ENCODE results near the gene PLPP2. TPM values are rescaled to one million over a fixed set of nuclear protein-coding genes. Genes with fewer than 3 reads are reported as not detected.

PLPP2 gene
- total and polyA plus RNA-seq, 9 of the 15 experiments (the other 6 are each of a cell fraction or from before 2014, with no cell fraction given), result 0.51 to 4.4 (median 2.2) TPM; not detected in 1

DNA sequence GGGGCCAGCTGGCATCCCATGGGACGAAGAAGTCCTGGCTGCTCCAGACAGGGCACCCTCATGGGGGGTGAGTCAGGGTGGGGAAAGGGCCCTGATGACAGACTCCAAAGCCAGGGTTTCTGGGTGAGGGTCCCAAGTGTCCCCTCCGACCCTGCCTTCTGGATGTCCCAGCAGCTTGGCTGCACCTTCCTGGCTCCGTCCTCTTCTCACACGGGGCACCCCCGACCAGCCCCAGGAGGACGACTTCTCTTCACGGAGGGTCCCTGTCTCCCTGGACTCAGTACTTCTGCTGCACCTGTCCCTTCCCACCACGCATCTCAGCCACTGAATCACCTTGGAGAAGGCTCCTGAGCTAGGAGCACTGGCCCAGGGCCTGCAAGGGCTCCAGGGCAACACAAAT is 33.5 kb upstream of the PLPP2 start (continued):
- TF ChIP-seq BDP1 (IDR thresholded peaks at IDR 0.05; ENCODE audit: insufficient read depth, insufficient read length) (no peak), XRCC4 (IDR thresholded peaks at IDR 0.05; ENCODE audit: extremely low read depth, insufficient read depth, insufficient read length) (no peak), EGR1 (conservative IDR thresholded peaks at IDR 0.05) (no peak), ZNF696 (CRISPR knock-in tag; conservative IDR thresholded peaks at IDR 0.05) (no peak), RBM39 (optimal IDR thresholded peaks at IDR 0.05; ENCODE audit: low read depth, low read length) (no peak), TGIF2 (CRISPR knock-in tag; IDR thresholded peaks at IDR 0.05) (no peak), TAF15 (IDR thresholded peaks at IDR 0.05; ENCODE audit: low read depth, low read length) (no peak), ZNF408 (CRISPR knock-in tag; IDR thresholded peaks at IDR 0.05; ENCODE audit: low read depth) (no peak), HDGF (IDR thresholded peaks at IDR 0.05) (no peak), ZNF354B (CRISPR knock-in tag; IDR thresholded peaks at IDR 0.05) (no peak), SPI1 (IDR thresholded peaks at IDR 0.05; ENCODE audit: borderline replicate concordance, low read depth, low read length) (no peak), PRMT5 (CRISPR knock-in tag; IDR thresholded peaks at IDR 0.05) (no peak)
- TF ChIP-seq, protein P1, sequence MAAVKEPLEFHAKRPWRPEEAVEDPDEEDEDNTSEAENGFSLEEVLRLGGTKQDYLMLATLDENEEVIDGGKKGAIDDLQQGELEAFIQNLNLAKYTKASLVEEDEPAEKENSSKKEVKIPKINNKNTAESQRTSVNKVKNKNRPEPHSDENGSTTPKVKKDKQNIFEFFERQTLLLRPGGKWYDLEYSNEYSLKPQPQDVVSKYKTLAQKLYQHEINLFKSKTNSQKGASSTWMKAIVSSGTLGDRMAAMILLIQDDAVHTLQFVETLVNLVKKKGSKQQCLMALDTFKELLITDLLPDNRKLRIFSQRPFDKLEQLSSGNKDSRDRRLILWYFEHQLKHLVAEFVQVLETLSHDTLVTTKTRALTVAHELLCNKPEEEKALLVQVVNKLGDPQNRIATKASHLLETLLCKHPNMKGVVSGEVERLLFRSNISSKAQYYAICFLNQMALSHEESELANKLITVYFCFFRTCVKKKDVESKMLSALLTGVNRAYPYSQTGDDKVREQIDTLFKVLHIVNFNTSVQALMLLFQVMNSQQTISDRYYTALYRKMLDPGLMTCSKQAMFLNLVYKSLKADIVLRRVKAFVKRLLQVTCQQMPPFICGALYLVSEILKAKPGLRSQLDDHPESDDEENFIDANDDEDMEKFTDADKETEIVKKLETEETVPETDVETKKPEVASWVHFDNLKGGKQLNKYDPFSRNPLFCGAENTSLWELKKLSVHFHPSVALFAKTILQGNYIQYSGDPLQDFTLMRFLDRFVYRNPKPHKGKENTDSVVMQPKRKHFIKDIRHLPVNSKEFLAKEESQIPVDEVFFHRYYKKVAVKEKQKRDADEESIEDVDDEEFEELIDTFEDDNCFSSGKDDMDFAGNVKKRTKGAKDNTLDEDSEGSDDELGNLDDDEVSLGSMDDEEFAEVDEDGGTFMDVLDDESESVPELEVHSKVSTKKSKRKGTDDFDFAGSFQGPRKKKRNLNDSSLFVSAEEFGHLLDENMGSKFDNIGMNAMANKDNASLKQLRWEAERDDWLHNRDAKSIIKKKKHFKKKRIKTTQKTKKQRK (IDR thresholded peaks at IDR 0.05; ENCODE audit: borderline replicate concordance, low read depth, low read length), result no peak

All from K562 (cell line).